Stimulated activated CD4-positive, alpha-beta T cell treated with anti-CD3 and anti-CD28 coated beads, TNF-alpha, amount 100 ng/mL, for 48 hours (primary cell): Measurements from ENCODE around the gene SCN4A.
"Not testable (repeated sequence)": the region's sequence is repeated elsewhere in the genome, so short reads cannot be mapped to it uniquely, and the experiment has no call there.

Experiments
- DNase-seq, 3 donors: peaks; one replicate each; pipeline ENCODE4 v3.0.0-alpha.2; 2020; ENCODE audit warnings: low read depth in 3 of 3

SCN4A gene

DNA sequence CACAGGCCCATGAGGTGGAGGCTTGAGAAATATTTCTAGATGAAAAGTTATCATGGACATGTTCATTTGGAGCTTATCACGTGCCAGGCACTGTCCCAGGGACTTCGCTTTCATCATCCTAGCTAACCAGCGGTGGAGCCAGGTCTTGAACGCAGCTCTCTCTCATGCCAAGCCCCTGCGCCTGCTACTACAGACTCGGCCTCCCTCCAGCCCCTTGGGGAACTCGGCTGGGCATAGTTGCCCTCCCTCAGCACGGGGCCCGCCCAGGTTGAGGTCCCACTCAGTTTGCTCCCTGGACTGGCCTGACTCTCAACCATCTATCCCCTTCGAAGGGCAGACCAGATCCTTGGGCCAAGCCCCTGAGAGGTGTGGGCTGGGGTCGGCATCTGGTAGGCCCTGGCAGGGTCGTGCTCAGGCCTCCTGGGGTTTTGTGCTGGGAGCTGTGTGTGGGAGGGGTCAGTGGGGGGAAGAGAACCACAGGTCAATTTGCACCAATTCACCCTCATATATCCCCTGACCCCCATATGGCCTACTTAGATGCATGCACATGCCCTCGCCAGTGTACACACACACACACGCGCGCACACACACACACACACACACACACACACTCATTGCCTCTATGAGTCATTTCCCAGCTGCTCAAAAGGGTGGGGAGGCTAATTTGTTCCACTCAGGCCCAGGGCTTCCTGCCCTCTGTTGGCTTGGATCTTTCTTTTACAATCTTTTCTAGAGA, 12.1 kb upstream of the SCN4A start:
- peak in 1 of 3 donors; percentile 64 for DNase-seq

DNA sequence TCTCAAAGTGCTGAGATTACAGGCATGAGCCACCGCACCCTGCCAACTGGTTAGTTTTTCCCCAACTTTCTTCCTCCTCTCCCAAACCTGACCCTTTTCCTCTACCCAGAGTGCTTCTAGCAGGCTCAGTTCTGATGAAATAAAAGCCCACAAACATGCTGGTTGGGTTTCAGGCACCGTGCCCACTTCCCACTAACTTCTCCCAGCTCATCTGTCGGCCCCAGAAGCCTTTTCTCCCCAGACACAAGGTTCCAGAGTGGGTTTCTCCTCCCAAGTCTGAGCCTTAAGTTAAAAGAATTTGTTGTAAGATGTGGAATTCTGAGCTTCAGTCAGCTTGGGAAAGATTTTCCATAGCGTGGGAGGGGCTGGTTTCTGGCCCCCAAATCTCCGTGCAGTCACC, 11.5 kb upstream of the SCN4A start:
- no peak for DNase-seq

DNA sequence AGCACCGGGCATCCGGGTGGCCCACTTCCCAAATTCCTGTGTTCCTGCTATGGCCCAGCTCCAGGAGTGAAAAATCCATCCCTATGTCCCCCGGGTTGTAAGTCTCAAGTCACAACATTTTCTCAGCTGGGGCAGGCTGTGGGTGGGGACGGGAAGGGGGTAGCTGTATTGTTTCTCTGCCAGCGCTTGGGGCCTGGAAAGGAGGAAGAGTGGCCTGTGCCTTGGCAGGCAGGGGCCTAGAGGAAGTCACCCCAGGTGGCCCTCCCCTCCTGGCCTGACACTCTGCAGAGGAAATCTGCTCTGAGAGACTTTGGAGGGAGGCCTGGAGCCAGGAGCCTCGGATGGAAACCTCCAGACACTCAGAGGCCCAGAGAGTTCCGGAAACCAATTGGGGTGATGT, 10.6 kb upstream of the SCN4A start:
- DNase-seq: no peak

DNA sequence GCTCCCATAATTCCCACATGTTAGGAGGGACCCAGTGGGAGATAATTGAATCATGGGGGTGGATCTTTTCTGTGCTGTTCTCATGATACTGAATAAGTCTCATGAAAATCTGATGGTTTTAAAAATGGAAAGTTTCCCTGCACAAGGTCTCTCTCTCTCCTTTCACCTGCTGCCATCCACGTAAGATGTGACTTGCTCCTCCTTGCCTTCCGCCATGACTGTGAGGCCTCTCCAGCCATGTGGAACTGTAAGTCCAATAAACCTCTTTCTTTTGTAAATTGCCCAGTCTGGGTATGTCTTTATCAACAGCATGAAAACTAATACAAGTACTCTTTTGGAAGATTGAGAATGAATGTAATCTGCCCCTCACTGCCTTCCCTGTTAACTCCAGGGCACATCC, 9.9 kb upstream of the SCN4A start:
- not testable (repeated sequence) for DNase-seq

DNA sequence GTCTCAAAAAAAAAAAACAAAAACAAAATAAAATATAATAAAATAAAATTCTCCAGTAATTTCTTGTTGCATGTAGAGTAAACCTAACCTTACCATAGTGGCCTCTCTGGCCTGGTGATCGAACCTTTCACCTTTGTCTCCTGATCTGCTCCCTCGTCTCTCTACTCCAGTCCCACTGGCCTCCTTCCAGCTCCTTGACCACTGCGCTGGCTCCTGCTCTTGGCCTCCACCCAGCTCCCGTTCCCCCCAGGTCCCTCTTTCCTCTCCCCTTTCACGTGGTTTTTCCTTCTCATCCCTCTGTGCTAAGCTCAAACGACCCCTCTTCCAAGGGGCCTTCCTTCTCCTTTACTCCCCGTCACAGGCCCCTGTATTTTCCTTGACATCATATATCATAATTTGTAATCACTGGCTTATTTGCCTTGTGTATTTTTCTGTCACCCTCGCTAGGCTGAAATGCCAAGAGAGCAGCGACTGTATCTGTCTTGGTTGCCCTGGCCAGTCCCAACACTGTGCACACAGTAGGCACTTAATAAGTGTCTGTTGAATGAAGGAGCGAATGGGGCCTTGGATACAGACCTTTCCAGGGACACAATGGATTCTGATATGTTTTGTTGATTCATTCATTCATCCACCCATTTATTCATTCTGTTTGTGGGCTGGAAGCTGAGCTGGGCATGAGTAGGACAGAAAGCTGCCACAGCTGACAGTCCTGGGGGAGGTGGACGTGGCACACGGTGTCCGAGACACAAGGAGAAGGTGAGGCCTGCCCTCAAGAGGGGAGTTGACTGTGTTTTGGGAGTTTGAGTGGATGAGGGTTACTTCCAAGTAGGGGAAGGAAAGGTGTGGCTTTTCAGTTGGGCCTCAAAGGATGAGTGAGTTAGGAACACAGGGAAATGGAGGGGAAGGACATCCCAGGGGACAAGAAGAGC, 5.8 kb upstream of the SCN4A start:
- no peak for DNase-seq

DNA sequence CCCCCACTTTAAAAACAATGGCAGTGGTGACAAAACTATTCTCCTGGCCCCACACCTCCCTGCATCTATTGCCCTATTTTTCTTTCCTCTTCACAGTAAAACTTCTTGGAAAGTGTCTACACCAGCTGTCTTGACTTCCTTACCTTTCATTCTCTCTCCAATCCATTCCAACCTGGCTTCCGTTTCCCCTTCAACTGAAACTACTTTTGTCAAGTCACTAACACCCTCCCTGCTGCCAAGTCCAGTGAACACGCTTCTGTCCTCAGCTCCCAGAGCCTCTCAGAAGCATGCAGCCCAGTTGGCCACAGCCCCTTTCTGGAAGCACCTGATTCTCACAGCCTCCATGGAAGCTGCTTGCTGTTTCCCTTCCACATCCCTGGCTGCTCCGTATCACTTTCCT, 4.0 kb upstream of the SCN4A start:
- DNase-seq: no peak

DNA sequence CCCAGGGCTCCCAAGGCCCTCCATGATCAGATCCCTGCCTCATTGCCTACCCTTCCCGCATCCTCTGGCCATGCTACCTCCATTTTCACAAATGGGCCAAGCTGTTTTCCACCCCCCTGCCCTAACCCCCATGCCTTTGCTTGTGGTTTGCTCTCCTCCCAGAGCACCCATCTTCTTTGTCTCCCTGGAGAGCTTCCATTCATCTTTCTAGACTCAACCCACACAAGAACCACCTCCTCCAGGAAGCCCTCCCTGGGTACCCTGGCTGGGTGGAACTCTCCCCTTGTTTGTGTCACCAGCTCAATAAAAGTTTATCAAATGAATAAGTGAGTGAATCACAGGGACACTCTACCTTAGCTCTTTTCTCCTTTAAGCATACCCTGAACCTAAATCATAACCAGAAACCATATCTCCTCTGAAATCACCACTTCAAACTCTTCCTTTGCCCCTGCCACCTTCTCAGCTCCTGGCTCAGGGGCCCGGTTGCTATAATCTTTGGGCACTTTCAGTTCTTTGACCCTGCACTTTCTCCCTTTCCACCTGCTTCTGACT, 2.9 kb upstream of the SCN4A start:
- DNase-seq: no peak

DNA sequence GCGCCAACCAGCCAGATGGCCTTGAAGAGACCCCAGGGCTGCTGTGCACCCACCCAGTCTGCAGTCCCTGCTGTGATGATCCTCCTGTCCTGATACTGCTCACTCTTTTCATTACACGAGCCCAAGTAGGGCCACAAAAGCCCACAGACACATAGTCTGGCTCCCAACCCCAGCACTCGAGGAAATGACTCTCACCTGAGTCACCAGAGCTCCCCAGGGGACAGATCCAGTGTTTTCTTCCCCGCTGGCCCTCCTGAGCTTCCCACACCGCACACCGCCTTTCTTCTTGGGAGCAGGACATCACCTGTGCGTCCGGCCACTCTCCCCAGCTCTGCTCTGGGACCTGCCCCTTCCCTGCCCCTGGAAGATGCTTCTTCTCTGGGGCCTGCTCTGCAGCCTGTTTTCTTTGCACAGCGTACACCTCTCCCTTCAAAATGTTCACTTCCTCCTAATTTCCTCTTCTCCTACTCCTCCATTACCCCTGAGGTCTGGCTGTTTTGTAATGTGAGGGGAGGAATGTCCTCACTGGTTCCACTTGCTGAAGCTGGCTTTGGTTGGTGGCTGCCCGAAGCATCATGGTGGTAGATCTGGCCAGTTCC, 2.0 kb upstream of the SCN4A start:
- no peak for DNase-seq

DNA sequence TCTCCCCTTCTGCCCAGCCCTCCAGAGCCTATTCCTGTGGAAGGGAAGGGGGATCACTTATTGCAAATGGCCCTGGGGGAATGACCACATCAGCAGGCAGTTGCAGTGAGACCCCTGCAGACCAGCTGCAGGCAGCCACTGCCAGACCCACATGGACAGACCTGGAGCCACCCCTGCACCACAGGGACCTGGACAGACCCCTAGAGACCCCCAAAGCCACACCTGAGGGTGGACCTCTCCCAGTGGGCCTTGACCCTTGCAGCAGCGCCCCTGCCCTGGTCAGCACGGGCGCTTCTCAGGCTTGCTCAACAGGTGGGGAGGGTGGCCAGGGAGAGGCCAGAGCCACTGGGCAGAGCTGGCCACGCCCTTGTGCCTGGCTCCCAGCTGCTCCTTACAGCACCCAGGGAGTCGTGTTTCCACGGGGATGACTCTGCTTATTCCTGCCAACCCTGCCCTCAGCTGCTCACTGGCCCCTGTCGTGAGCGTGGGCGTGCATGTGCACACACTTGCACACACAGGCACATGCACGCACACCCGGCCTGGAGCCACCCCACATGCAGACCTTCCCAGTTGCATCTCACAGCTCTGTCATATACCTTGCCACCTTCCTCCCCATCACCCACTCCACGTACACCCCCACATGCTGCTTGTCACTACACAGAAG, 1.3 kb upstream of the SCN4A start:
- DNase-seq: no peak

DNA sequence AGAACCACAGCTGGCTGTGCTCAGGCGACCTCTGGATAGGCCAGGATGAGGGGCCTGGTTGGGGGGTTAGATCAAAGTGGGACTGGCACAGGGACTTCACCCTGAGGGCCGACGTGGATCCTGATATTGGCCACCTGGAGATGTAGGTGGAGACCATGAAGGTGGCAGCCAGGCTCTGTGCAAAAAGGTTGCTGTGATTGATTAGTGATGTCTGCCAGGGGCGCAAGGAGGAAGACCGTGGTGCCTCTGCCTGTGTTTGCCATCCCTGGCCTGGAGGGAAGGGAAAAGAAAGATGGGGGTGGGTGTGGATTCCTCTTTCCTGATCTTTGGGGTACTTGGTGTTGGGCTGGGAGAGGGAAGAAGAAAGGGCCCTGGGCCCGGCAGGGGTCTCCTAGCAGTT, 529 bp upstream of the SCN4A start:
- no peak for DNase-seq

DNA sequence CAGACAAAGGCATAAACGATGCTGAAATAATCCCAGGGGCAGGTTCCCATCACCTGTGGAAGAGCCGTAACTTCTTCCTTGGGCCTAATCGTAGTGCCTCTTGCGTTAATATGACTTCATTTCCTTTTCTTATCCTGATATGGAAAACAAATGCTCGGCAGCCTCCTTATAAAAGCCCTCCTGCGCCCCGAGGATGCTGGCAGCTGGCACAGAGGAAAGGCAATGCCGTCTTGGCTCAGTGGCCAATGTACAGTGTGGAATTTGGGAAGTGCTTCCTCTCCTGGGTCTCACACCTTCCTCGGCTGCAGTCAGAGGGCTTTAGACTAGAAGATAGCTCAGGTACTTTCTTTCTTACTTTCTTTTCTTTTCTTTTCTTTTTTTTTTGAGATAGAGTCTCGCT, 3.4 kb downstream of the SCN4A start:
- no peak for DNase-seq

DNA sequence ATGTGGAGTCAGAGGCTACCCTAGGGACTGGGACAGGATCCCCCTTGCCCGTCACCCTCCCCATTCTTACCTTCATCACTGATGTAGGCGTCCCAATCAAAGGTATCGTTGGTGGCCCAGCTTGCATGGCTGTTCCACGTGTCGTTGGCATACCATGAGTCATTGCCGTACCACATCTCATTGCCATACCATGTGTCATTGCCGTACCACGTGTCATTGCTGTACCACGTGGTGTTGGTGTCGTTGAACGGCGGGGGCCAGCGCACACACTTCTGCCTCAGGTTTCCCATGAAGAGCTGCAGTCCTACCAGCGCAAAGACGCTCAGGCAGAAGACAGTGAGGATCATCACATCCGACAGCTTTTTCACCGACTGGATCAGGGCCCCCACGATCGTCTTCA, 4.8 kb downstream of the SCN4A start:
- no peak for DNase-seq

DNA sequence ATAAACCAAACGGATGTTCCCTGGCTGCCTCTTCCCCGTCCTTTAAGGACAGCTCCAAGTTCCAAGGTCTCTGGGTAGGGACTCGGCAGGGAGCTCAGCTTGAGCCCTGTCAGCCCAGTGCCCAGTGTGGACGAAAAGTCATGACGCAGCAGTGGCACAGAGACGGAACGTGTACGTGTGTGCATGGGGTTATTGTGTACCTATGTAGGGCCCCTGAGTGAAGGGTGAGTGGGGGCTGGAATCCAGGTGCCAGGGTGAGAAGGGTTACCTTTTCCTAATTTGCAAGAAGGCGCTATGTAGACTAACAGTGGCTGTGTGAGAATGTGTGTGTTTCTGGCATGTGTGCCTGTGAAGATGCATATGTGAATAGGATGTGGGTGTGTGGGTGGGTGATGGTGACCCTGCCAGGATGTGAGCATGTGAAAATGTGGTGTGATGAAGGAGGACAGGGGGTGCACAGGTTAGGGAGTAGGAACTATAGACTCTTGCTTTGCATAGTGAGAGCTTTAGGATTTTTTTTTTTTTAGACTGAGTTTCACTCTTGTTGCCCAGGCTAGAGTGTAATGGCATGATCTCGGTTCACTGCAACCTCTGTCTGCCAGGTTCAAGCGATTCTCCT, 6.0 kb downstream of the SCN4A start:
- DNase-seq: peak in 1 of 3 donors; percentile 42

DNA sequence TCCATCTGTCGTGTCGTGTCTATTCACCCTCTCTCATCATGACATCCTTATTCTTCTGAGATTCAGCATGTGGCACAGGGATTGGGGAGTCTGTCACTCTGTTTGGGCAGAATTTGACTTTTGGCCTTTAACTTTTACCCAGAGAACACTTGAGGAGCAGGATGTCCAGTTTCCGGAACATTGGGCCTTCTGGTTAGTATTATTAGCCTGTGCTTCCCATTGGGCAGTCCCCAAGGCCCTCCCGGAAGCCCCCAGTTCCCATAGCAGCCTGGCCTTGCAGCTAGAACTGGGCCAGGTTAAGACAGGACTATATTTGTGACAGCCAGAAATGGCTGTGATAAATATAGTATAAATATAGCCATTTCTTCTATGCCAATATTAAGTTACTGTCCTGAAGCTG, 9.6 kb downstream of the SCN4A start:
- DNase-seq: no peak

DNA sequence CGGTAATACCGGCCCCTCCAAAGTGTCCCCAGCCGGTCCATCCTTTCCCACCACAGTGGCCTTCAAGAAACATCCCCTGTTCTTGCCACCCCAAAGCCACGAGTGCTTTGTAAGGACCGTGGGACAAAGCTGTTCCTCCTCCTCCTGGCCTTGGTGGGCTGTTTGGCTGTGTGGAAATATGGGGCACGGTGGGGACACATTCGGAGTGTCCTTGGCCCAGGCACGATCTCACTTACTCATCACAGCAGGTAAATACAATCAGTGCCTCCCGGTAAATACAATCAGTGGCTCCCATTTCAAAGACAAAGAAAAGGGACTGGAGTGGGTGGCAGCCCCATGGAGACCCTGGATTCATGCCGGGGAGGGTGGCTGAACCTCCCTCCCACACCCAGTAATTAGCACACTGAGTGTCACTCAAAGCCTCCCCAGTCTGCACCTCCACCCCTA, 10.4 kb downstream of the SCN4A start:
- DNase-seq: no peak

DNA sequence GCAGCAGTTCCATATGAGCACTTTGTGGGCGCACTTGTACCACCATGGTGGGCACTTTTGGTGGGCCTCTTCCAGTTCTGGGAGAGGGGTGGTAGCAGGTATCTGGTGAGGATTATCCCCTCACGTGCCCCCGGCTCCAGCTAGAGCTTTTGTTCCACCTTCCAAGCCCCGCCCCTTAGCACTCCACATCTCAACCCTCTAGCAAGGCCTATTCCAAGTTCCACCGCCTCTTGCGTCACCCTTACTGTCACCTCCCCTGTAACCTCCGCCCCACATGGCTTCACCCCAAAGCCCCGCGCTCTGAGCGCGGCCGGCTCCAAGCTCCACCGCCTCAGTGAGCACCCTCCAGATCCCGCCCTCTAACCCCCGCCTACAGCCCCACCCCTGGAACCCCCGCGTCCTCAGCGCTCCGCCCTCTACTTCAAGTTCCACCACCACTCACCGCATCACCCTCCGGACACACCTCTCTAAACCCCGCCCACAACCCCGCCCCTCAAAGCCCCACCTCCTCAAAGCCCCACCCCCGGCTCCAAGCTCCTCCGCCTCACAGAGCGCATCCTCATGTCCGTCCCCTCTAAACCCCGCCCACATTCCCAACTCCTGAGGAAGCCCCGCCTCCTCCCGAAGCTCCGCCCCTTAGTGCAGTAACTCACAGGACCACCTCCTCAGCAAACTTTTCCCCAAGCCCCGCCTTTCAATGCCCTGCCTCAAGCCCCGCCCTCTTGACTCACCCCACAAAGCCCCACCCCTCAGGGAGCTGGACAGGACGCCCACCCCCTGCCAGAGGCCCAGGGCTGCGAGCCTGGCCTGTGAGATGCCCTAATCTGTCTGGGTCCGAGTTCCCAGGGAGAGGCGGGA, 11.1 kb downstream of the SCN4A start:
- DNase-seq: peak in 2 of 3 donors; percentile 47 to 52

DNA sequence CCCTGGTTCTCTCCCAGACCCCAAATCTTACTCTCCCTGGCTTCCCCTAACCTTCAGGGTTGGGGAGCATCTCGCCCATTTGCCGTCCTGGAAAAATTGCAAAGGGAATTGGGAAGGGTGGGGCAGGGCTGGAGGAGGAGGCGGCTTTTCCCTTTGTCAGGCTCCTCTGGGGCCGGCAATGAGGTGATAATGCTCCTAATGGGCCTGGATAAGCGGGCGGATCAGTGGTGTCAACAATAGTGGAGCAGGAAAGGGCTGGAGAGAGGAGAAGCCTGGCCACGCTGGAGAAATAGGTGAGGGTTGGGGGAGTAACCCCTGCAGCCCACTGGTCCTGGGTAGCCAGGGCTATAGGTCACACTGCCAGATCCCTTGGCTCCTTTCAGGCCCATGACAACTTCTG, 12.3 kb downstream of the SCN4A start:
- no peak for DNase-seq

DNA sequence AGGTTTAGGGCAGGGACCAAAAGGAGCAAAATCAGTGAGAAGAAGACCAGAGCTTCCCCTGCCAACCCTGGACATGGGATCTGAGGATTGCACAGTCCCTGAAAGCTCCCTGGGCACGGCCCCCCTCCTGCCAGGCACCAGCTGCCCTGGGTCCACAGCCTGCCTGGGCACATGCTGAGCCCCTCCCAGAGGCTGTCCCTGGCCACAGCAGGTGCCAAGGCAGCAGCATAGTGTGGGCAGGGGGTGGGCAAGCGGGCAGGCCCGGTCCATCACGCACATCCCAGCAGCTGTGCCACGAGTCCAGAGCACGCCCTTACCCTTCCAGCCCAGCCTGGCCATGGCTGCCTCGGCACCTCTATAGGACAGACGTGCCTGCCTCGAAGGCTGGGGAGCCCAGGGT, 12.7 kb downstream of the SCN4A start:
- DNase-seq: no peak

DNA sequence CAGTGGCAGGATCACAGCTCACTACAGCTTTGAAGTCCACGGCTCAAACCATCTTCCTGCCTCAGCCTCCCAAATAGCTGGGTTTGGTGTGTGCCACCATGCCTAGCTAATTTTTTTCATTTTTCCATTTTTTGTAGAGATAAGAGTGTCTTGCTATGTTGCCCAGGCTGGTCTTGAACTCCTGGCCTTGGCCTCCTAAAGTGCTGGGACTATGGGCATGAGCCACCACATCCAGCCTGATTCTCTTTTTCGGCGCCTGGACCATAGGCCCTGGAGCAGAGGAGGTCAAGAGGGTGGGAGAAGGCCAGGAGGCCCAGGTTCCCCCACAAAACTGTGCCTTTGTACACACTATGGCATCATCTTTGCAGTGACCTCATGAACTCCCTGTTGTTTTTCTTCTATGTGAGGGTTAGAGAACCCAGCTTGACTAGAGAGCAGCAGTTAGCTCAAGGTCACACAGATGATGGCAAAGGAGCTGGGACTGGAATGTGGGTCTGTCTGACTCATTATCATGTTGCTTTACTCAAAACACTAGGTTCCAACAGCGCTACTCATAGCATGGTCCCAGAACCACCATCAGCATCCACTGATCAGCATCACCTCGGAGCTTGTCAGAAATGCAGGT, 16.3 kb downstream of the SCN4A start:
- no peak for DNase-seq

DNA sequence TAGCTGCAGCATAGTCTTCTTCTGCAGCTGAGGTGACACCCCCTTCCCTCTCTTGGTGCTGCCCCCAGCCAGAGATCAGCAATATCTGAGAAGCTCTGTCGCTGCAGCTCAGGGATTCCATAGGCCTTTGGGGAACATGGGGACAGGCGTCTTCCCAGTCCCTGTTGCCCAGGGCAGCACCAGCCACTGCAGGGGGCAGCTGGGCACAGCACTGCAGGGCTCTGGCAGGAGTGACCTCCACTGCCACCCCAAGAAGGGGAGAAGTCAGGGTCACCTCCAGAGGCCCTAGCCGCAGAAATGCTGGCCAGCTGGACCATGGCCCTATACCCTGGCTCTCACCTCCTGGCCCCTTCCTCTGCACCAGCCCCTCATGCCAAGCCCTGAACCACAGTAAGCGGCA, 16.9 kb downstream of the SCN4A start:
- DNase-seq: no peak
